ENCODE data around the gene KYAT1. TPM values are rescaled to one million over a fixed set of nuclear protein-coding genes. Genes with fewer than 3 reads are reported as not detected.
A peak's percentile ranks its signal among the peaks of the same experiment; 100 is the strongest.

The KYAT1 gene
- total and polyA plus RNA-seq, 2 of the 13 experiments (the other 11 are each of a cell fraction or from before 2014, with no cell fraction given), result 9.2 to 46.5 TPM

DNA sequence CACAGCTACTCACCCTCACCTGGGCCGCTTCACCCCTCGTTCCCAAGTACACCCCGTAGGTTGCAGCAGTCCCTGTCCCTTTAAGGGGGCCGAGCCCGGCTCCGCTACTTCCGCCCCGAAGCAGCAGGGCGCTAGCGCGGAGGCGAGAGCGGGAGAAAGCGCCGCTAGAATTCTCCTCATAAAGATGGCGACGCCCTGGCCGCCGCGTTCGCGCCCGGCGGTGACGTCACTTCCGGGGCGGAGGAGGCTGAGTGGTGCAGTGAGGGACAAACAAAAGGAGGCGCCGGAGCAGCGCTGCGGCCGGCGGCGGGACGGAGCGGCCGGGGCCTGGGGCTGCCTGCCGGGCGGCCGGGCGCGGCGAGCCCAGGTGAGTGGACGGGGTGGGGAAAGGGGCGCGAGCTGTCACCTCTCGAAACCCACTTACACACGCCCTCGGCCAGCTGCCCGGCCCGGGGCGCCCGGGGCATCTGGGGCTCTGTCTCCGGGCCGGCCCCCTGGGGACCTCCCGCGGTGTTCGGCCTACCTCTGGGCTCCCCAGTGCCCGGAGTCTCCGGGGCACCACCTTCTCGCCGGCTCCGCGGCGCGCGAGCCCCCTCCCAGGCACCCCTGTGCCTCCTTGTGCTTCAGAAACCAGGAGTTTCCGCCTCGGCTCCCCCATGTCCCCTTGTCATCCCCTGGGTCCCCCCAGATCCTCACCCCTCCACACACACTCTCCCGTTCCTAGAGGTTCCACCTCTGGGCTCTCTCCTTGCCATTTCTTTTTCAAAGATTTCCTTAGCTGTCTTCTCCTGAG, at the start of gene KYAT1, which contains the start of gene LRRC8A (continued):
- TF ChIP-seq, protein P1, sequence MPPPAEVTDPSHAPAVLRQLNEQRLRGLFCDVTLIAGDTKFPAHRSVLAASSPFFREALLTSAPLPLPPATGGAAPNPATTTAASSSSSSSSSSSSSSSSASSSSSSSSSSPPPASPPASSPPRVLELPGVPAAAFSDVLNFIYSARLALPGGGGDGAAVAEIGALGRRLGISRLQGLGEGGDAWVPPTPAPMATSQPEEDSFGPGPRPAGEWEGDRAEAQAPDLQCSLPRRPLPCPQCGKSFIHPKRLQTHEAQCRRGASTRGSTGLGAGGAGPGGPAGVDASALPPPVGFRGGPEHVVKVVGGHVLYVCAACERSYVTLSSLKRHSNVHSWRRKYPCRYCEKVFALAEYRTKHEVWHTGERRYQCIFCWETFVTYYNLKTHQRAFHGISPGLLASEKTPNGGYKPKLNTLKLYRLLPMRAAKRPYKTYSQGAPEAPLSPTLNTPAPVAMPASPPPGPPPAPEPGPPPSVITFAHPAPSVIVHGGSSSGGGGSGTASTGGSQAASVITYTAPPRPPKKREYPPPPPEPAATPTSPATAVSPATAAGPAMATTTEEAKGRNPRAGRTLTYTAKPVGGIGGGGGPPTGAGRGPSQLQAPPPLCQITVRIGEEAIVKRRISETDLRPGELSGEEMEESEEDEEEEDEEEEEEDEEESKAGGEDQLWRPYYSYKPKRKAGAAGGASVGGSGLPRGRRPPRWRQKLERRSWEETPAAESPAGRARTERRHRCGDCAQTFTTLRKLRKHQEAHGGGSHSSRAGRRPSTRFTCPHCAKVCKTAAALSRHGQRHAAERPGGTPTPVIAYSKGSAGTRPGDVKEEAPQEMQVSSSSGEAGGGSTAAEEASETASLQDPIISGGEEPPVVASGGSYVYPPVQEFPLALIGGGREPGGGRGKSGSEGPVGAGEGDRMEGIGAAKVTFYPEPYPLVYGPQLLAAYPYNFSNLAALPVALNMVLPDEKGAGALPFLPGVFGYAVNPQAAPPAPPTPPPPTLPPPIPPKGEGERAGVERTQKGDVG (CRISPR knock-in tag; IDR thresholded peaks at IDR 0.05; ENCODE audit: borderline replicate concordance), result no peak
- peak; percentile 44 for TF ChIP-seq PHF21A (CRISPR knock-in tag; IDR thresholded peaks at IDR 0.05)
- TF ChIP-seq ZNF558 (CRISPR knock-in tag; IDR thresholded peaks at IDR 0.05; ENCODE audit: borderline replicate concordance), result no peak
- TF ChIP-seq, protein P2, sequence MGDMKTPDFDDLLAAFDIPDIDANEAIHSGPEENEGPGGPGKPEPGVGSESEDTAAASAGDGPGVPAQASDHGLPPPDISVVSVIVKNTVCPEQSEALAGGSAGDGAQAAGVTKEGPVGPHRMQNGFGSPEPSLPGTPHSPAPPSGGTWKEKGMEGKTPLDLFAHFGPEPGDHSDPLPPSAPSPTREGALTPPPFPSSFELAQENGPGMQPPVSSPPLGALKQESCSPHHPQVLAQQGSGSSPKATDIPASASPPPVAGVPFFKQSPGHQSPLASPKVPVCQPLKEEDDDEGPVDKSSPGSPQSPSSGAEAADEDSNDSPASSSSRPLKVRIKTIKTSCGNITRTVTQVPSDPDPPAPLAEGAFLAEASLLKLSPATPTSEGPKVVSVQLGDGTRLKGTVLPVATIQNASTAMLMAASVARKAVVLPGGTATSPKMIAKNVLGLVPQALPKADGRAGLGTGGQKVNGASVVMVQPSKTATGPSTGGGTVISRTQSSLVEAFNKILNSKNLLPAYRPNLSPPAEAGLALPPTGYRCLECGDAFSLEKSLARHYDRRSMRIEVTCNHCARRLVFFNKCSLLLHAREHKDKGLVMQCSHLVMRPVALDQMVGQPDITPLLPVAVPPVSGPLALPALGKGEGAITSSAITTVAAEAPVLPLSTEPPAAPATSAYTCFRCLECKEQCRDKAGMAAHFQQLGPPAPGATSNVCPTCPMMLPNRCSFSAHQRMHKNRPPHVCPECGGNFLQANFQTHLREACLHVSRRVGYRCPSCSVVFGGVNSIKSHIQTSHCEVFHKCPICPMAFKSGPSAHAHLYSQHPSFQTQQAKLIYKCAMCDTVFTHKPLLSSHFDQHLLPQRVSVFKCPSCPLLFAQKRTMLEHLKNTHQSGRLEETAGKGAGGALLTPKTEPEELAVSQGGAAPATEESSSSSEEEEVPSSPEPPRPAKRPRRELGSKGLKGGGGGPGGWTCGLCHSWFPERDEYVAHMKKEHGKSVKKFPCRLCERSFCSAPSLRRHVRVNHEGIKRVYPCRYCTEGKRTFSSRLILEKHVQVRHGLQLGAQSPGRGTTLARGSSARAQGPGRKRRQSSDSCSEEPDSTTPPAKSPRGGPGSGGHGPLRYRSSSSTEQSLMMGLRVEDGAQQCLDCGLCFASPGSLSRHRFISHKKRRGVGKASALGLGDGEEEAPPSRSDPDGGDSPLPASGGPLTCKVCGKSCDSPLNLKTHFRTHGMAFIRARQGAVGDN (CRISPR knock-in tag; IDR thresholded peaks at IDR 0.05), result peak; percentile 82
- TF ChIP-seq, protein P3, sequence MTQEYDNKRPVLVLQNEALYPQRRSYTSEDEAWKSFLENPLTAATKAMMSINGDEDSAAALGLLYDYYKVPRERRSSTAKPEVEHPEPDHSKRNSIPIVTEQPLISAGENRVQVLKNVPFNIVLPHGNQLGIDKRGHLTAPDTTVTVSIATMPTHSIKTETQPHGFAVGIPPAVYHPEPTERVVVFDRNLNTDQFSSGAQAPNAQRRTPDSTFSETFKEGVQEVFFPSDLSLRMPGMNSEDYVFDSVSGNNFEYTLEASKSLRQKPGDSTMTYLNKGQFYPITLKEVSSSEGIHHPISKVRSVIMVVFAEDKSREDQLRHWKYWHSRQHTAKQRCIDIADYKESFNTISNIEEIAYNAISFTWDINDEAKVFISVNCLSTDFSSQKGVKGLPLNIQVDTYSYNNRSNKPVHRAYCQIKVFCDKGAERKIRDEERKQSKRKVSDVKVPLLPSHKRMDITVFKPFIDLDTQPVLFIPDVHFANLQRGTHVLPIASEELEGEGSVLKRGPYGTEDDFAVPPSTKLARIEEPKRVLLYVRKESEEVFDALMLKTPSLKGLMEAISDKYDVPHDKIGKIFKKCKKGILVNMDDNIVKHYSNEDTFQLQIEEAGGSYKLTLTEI (CRISPR knock-in tag; conservative IDR thresholded peaks at IDR 0.05), result no peak
- no peak for TF ChIP-seq ZKSCAN1 (IDR thresholded peaks at IDR 0.05; ENCODE audit: low read length)
- peak; percentile 54; the same call in 1 of the 2 replicates for TF ChIP-seq SALL1 (CRISPR knock-in tag; IDR thresholded peaks at IDR 0.05)
- no peak for TF ChIP-seq PLRG1 (conservative IDR thresholded peaks at IDR 0.05)
- no peak for TF ChIP-seq ZBTB21 (CRISPR knock-in tag; IDR thresholded peaks at IDR 0.05)
- TF ChIP-seq, protein P4, sequence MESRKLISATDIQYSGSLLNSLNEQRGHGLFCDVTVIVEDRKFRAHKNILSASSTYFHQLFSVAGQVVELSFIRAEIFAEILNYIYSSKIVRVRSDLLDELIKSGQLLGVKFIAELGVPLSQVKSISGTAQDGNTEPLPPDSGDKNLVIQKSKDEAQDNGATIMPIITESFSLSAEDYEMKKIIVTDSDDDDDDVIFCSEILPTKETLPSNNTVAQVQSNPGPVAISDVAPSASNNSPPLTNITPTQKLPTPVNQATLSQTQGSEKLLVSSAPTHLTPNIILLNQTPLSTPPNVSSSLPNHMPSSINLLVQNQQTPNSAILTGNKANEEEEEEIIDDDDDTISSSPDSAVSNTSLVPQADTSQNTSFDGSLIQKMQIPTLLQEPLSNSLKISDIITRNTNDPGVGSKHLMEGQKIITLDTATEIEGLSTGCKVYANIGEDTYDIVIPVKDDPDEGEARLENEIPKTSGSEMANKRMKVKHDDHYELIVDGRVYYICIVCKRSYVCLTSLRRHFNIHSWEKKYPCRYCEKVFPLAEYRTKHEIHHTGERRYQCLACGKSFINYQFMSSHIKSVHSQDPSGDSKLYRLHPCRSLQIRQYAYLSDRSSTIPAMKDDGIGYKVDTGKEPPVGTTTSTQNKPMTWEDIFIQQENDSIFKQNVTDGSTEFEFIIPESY (CRISPR knock-in tag; IDR thresholded peaks at IDR 0.05), result no peak
- peak; percentile 69 for TF ChIP-seq ASH2L (IDR thresholded peaks at IDR 0.05; ENCODE audit: insufficient read length, low read depth, low read length)
- TF ChIP-seq, protein P5, sequence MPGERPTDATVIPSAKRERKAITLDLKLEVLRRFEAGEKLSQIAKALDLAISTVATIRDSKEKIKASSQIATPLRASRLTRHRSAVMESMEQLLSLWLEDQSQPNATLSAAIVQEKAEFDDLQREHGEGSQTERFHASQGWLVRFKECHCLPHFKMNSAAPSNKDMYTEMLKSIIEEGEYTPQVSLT (CRISPR knock-in tag; IDR thresholded peaks at IDR 0.05; ENCODE audit: borderline replicate concordance, low read depth), result 0 out of 2 replicates have a peak, but pooled peaks have one; percentile 43
- peak; percentile 56; the same call in 1 of the 2 replicates for TF ChIP-seq ELF3 (CRISPR knock-in tag; IDR thresholded peaks at IDR 0.05)
- TF ChIP-seq CCAR2 (optimal IDR thresholded peaks at IDR 0.05; ENCODE audit: low read depth, low read length), result no peak
- TF ChIP-seq, protein P6, sequence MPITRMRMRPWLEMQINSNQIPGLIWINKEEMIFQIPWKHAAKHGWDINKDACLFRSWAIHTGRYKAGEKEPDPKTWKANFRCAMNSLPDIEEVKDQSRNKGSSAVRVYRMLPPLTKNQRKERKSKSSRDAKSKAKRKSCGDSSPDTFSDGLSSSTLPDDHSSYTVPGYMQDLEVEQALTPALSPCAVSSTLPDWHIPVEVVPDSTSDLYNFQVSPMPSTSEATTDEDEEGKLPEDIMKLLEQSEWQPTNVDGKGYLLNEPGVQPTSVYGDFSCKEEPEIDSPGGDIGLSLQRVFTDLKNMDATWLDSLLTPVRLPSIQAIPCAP (CRISPR knock-in tag; IDR thresholded peaks at IDR 0.05; ENCODE audit: low read depth), result no peak
